HepG2 (cell line): ENCODE measurements around the gene IDUA. TPM values are rescaled to one million over a fixed set of nuclear protein-coding genes. Genes with fewer than 3 reads are reported as not detected.

Experiments
- ARHGAP35 ChIP-seq: sonication (generic); formaldehyde crosslinking; IDR thresholded peaks from 2 replicates; pipeline ENCODE4 v1.9.0; 2022; ENCODE audit warnings: mild to moderate bottlenecking, inconsistent platforms, moderate library complexity, missing genetic modification reagents, borderline replicate concordance
- ASH2L ChIP-seq: fragments of 300-600, 200-600 bp; sonication (generic); IDR thresholded peaks from 2 replicates; pipeline ENCODE4 v1.7.0; 2017; ENCODE audit warnings: low read depth, mild to moderate bottlenecking, moderate library complexity, mixed read lengths, low read length; ENCODE audit not compliant: insufficient read length
- CBX5 ChIP-seq: sonication (generic); formaldehyde crosslinking; IDR thresholded peaks from 2 replicates; pipeline ENCODE4 v1.4.0; 2020; ENCODE audit warnings: missing genetic modification reagents, borderline replicate concordance
- ELF4 ChIP-seq: sonication (generic); formaldehyde crosslinking; IDR thresholded peaks from 2 replicates; pipeline ENCODE4 v1.5.0; 2020; ENCODE audit warnings: missing genetic modification reagents, mild to moderate bottlenecking, moderate library complexity, borderline replicate concordance
- HIVEP1 ChIP-seq: sonication (generic); formaldehyde crosslinking; IDR thresholded peaks from 2 replicates; pipeline ENCODE4 v1.4.0; 2020; ENCODE audit warnings: mild to moderate bottlenecking, missing genetic modification reagents
- HNF4A ChIP-seq: sonication (generic); formaldehyde crosslinking; IDR thresholded peaks from 2 replicates; pipeline ENCODE4 v1.4.0; 2020; ENCODE audit warnings: missing genetic modification reagents
- IRX3 ChIP-seq: sonication (generic); formaldehyde crosslinking; IDR thresholded peaks from 2 replicates; pipeline ENCODE4 v1.8.1; 2023; ENCODE audit warnings: mild to moderate bottlenecking, low read depth, missing genetic modification reagents, borderline replicate concordance
- JUND ChIP-seq: sonication (generic); formaldehyde crosslinking; IDR thresholded peaks from 2 replicates; pipeline ENCODE4 v1.8.0; 2022; ENCODE audit warnings: mild to moderate bottlenecking, missing genetic modification reagents
- MXD1 ChIP-seq: sonication (generic); formaldehyde crosslinking; IDR thresholded peaks from 2 replicates; pipeline ENCODE4 v1.4.0; 2020; ENCODE audit warnings: mild to moderate bottlenecking, missing genetic modification reagents
- NFIB ChIP-seq: sonication (generic); formaldehyde crosslinking; IDR thresholded peaks from 2 replicates; pipeline ENCODE4 v1.9.0; 2021; ENCODE audit warnings: missing genetic modification reagents, mild to moderate bottlenecking, borderline replicate concordance
- PHF5A ChIP-seq: IDR thresholded peaks from one replicate; pipeline ENCODE4 v1.6.1; 2018; ENCODE audit warnings: low read depth, missing genetic modification reagents; ENCODE audit not compliant: unreplicated experiment
- SNAPC2 ChIP-seq: sonication (generic); formaldehyde crosslinking; IDR thresholded peaks from 2 replicates; pipeline ENCODE4 v1.8.1; 2022; ENCODE audit warnings: mild to moderate bottlenecking, missing genetic modification reagents
- ZBTB7A ChIP-seq: sonication (generic); formaldehyde crosslinking; IDR thresholded peaks from 2 replicates; pipeline ENCODE4 v1.8.0; 2022; ENCODE audit warnings: mild to moderate bottlenecking, missing genetic modification reagents
- ZBTB7B ChIP-seq: sonication (generic); formaldehyde crosslinking; IDR thresholded peaks from 2 replicates; pipeline ENCODE4 v1.4.0; 2020; ENCODE audit warnings: missing genetic modification reagents
- ZC3H4 ChIP-seq: sonication (generic); formaldehyde crosslinking; IDR thresholded peaks from 2 replicates; pipeline ENCODE4 v1.4.0; 2020; ENCODE audit warnings: missing genetic modification reagents, borderline replicate concordance
- ZFX ChIP-seq: sonication (generic); formaldehyde crosslinking; IDR thresholded peaks from 2 replicates; pipeline ENCODE4 v1.4.0; 2020; ENCODE audit warnings: mild to moderate bottlenecking, low read depth, missing genetic modification reagents, moderate library complexity
- ZNF558 ChIP-seq: sonication (generic); formaldehyde crosslinking; IDR thresholded peaks from 2 replicates; pipeline ENCODE4 v1.9.0; 2022; ENCODE audit warnings: mild to moderate bottlenecking, missing genetic modification reagents, borderline replicate concordance
- ZNF563 ChIP-seq: sonication (generic); formaldehyde crosslinking; IDR thresholded peaks from 2 replicates; pipeline ENCODE4 v1.8.0; 2022; ENCODE audit warnings: mild to moderate bottlenecking, moderate library complexity, missing genetic modification reagents
- ZNF597 ChIP-seq: sonication (generic); formaldehyde crosslinking; IDR thresholded peaks from 2 replicates; pipeline ENCODE4 v1.5.0; 2020; ENCODE audit warnings: missing genetic modification reagents
- ZNF883 ChIP-seq: sonication (generic); formaldehyde crosslinking; IDR thresholded peaks from 2 replicates; pipeline ENCODE4 v1.5.1; 2020; ENCODE audit warnings: mild to moderate bottlenecking, missing genetic modification reagents; ENCODE audit errors: not compliant biosample characterization
- ZZZ3 ChIP-seq: sonication (generic); formaldehyde crosslinking; IDR thresholded peaks from 2 replicates; pipeline ENCODE4 v1.4.0; 2020; ENCODE audit warnings: missing genetic modification reagents, mild to moderate bottlenecking, borderline replicate concordance
- polyA plus RNA-seq, 8 experiments: library from polyadenylated mRNA; depleted of rRNA in 3 of 8; stranded (reverse) in 7 of 8; unstranded in 1 of 8; fragments of >200 nt; fragmentation: Illumina TruSeq in 4 of 8; extraction: Trizol in 4 of 8; gene quantifications; 2 replicates each; pipeline versions ENCODE4 v1.2.1 to v1.2.3, GENCODE V29; 2011 to 2016; ENCODE audit warnings: low read depth in 4 of 8, missing spikeins in 1 of 8, mixed read lengths in 1 of 8; ENCODE audit not compliant: insufficient read depth in 1 of 8
- total RNA-seq, 5 experiments: library from RNA; depleted of rRNA; stranded (reverse); fragments of >200 nt; fragmentation: Illumina TruSeq; extraction: Trizol; gene quantifications; 2 replicates each; pipeline ENCODE4 v1.2.3, GENCODE V29; 2016; ENCODE audit warnings: low read depth in 1 of 5
- TF ChIP-seq, protein P1 (sequence below): sonication (generic); formaldehyde crosslinking; IDR thresholded peaks from 2 replicates; pipeline ENCODE4 v1.4.0; 2020; ENCODE audit warnings: missing genetic modification reagents
- TF ChIP-seq, protein P2 (sequence below): sonication (generic); formaldehyde crosslinking; IDR thresholded peaks from 2 replicates; pipeline ENCODE4 v1.8.1; 2022; ENCODE audit warnings: low read depth, mild to moderate bottlenecking, missing genetic modification reagents

The IDUA gene
- total and polyA plus RNA-seq, 2 of the 13 experiments (the other 11 are each of a cell fraction or from before 2014, with no cell fraction given): 0.77 to 1.0 TPM

GRCh38 chr4:993111-994029 lies 6.5 kb downstream of the IDUA start, which contains the start of gene SLC26A1 (continued):
- no peak for TF ChIP-seq ARHGAP35 (CRISPR knock-in tag)
- TF ChIP-seq ZC3H4 (CRISPR knock-in tag): peak; percentile 97; the same call in 1 of the 2 replicates
- 0 out of 2 replicates have a peak, but pooled peaks have one; percentile 39 for TF ChIP-seq JUND
- TF ChIP-seq ZFX: peak; percentile 77
- TF ChIP-seq SNAPC2 (CRISPR knock-in tag): 0 out of 2 replicates have a peak, but pooled peaks have one; percentile 13
- TF ChIP-seq ZNF563 (CRISPR knock-in tag): peak; percentile 57; the same call in 1 of the 2 replicates
- TF ChIP-seq ZNF558 (CRISPR knock-in tag): peak; percentile 91
- peak; percentile 45; the same call in 1 of the 2 replicates for TF ChIP-seq ZBTB7B
- no peak; the same call in 1 of the 2 replicates for TF ChIP-seq ZZZ3 (CRISPR knock-in tag)
- TF ChIP-seq ASH2L: peak; percentile 50
- peak; percentile 86 for TF ChIP-seq HNF4A (CRISPR knock-in tag)
- TF ChIP-seq, protein P1, sequence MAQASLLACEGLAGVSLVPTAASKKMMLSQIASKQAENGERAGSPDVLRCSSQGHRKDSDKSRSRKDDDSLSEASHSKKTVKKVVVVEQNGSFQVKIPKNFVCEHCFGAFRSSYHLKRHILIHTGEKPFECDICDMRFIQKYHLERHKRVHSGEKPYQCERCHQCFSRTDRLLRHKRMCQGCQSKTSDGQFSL: peak; percentile 91
- 0 out of 2 replicates have a peak, but pooled peaks have one; percentile 50 for TF ChIP-seq ELF4 (CRISPR knock-in tag)
- no peak for TF ChIP-seq ZNF597 (CRISPR knock-in tag)
- TF ChIP-seq IRX3 (CRISPR knock-in tag): no peak
- no peak for TF ChIP-seq HIVEP1 (CRISPR knock-in tag)
- TF ChIP-seq ZNF883: peak; percentile 29
- peak; percentile 64 for TF ChIP-seq MXD1 (CRISPR knock-in tag)
- TF ChIP-seq, protein P2, sequence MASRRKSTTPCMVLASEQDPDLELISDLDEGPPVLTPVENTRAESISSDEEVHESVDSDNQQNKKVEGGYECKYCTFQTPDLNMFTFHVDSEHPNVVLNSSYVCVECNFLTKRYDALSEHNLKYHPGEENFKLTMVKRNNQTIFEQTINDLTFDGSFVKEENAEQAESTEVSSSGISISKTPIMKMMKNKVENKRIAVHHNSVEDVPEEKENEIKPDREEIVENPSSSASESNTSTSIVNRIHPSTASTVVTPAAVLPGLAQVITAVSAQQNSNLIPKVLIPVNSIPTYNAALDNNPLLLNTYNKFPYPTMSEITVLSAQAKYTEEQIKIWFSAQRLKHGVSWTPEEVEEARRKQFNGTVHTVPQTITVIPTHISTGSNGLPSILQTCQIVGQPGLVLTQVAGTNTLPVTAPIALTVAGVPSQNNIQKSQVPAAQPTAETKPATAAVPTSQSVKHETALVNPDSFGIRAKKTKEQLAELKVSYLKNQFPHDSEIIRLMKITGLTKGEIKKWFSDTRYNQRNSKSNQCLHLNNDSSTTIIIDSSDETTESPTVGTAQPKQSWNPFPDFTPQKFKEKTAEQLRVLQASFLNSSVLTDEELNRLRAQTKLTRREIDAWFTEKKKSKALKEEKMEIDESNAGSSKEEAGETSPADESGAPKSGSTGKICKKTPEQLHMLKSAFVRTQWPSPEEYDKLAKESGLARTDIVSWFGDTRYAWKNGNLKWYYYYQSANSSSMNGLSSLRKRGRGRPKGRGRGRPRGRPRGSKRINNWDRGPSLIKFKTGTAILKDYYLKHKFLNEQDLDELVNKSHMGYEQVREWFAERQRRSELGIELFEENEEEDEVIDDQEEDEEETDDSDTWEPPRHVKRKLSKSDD (CRISPR knock-in tag): 0 out of 2 replicates have a peak, but pooled peaks have one; percentile 8
- TF ChIP-seq PHF5A (CRISPR knock-in tag): peak; percentile 50
- TF ChIP-seq CBX5: 0 out of 2 replicates have a peak, but pooled peaks have one; percentile 34
- TF ChIP-seq ZBTB7A: peak; percentile 48; the same call in 1 of the 2 replicates
- TF ChIP-seq NFIB (CRISPR knock-in tag): no peak
